Karpas-422 (cell line): ENCODE measurements around the gene MKLN1. TPM values are rescaled to one million over a fixed set of nuclear protein-coding genes. Genes with fewer than 3 reads are reported as not detected.

Experiments used
- DNase-seq: peaks from one replicate; pipeline ENCODE4 v3.0.0-alpha.2; 2015
- H2AFZ ChIP-seq: fragments of 200-600 bp; sonication (generic); 2 replicates; pipeline ENCODE4 v1.6.1; 2014; ENCODE audit warnings: antibody characterized with exemption, low read length, mixed read lengths
- H3K27ac ChIP-seq: fragments of 200-600 bp; sonication (generic); 2 replicates; pipeline ENCODE4 v1.5.1; 2014; ENCODE audit warnings: mild to moderate bottlenecking, low read length, moderate library complexity
- H3K27me3 ChIP-seq: fragments of 200-600 bp; sonication (generic); 2 replicates; pipeline ENCODE4 v1.6.1; 2014; ENCODE audit warnings: low read length, mixed read lengths
- H3K36me3 ChIP-seq: fragments of 200-600 bp; sonication (generic); 2 replicates; pipeline ENCODE4 v1.6.1; 2014; ENCODE audit warnings: low read length, mixed read lengths; ENCODE audit not compliant: insufficient read depth
- H3K4me1 ChIP-seq: fragments of 200-600 bp; sonication (generic); 2 replicates; pipeline ENCODE4 v1.6.1; 2014; ENCODE audit warnings: mild to moderate bottlenecking, low read length, mixed read lengths
- H3K4me2 ChIP-seq: fragments of 200-600 bp; sonication (generic); 2 replicates; pipeline ENCODE4 v1.6.1; 2014; ENCODE audit warnings: low read length, low read depth, mild to moderate bottlenecking; ENCODE audit not compliant: poor library complexity, severe bottlenecking
- H3K4me3 ChIP-seq: fragments of 200-600 bp; sonication (generic); 2 replicates; pipeline ENCODE4 v1.5.1; 2014; ENCODE audit warnings: mild to moderate bottlenecking, antibody characterized with exemption, low read length, mixed read lengths
- H3K79me2 ChIP-seq: fragments of 200-600 bp; sonication (generic); 2 replicates; pipeline ENCODE4 v1.6.1; 2014; ENCODE audit warnings: mild to moderate bottlenecking, low read length, mixed read lengths
- H3K9ac ChIP-seq: fragments of 200-600 bp; sonication (generic); 2 replicates; pipeline ENCODE4 v1.6.0; 2014; ENCODE audit warnings: low read length
- H3K9me2 ChIP-seq: fragments of 200-600 bp; sonication (generic), shearing (Covaris generic); replicated peaks from 2 replicates; pipeline ENCODE4 v1.6.0; 2014; ENCODE audit warnings: mild to moderate bottlenecking, low read length, moderate library complexity; ENCODE audit not compliant: insufficient read depth
- H3K9me3 ChIP-seq: fragments of 300-700, 200-600 bp; sonication (generic); 2 replicates; pipeline ENCODE4 v1.6.1; 2014; ENCODE audit warnings: low read length, mixed read lengths
- H4K20me1 ChIP-seq: fragments of 200-600 bp; sonication (generic); 2 replicates; pipeline ENCODE4 v1.6.1; 2014; ENCODE audit warnings: mild to moderate bottlenecking, antibody characterized with exemption, low read length, low read depth; ENCODE audit not compliant: insufficient read depth
- total RNA-seq: library from RNA; depleted of rRNA; stranded (reverse); fragments of >200 nt; shearing (Covaris generic); gene quantifications from 2 replicates; pipeline ENCODE4 v1.2.3, GENCODE V29; 2014; ENCODE audit warnings: low replicate concordance

MKLN1 gene
- total RNA-seq, 1 experiment from 2014 or later: 70.8 TPM

DNA sequence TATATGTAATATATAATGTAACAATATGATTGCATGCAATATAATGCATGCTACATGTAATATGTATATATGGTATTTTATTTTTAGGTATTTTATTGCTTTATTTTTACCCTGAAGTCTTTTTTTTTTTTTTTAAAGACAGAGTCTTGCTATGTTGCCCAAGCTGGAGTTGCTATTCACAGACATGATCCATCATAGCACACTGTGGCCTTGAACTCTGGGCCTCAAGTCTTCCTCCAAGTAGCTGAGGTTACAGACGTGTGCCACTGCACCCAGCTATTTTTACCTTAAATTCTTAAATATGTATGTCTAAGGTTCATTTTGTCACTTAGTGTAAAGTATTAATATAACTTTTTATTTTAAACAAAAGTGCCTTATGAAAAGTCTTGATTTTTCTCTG lies 47.1 kb downstream of the MKLN1 start:
- Histone ChIP-seq H3K4me1 (peaks cover 24% of the 10 kb centered on the region), H3K4me2 (no peak overlapping the region), H3K27me3 (no peaks in the 10 kb centered on the region), H3K9me3 (no peaks in the 10 kb centered on the region), H3K36me3 (peaks cover 14% of the 10 kb centered on the region; the same call in 1 of the 2 replicates), H3K9ac (no peak overlapping the region), H3K9me2 (no peaks in the 10 kb centered on the region), H3K27ac (no peak overlapping the region), H2AFZ (no peak overlapping the region), H3K4me3 (no peak overlapping the region), H4K20me1 (no peaks in the 10 kb centered on the region), H3K79me2 (peaks cover 90% of the 10 kb centered on the region)
- no peak for DNase-seq

DNA sequence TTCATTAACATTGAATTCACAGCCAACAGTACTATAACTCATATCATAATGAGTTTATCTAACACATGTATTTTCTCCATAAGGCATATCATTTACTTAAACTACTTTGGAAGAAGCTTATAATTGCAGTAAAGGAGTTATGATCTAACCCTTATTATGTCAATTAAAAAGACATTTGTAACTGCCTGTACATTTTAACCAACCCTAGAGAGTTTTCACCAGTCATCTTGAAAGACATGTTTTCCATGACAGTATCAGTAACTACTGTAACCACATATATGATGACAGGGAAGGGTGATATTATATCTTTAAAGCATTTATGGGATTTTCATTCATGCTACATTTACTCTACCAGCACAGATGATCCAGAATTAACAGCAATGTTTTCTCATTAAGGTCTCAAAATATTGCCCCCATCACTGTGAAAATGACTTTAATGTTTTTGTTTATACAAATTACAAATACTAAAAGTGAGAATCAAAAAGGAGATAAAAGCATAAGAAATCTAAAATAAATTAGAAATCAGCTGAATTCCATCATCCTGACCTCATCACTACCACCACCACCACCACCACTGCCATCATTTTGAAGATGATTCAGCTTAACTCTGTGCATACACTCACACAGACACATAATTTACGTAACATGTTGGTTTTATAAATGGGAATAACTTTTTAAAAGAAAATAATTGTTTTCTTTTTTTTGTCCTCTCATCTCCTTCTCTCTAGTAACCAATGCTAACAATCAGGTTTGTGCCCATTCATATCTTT lies 53.6 kb downstream of the MKLN1 start:
- peaks cover 17% of the 10 kb centered on the region; the same call in 1 of the 2 replicates for H3K36me3 ChIP-seq
- no peak overlapping the region for H3K4me2 ChIP-seq
- peaks cover 12% of the 10 kb centered on the region for H3K4me1 ChIP-seq
- H3K79me2 ChIP-seq: peaks cover 91% of the 10 kb centered on the region
- no peak overlapping the region for H3K4me3 ChIP-seq
- no peaks in the 10 kb centered on the region for H4K20me1 ChIP-seq
- H3K9ac ChIP-seq: no peak overlapping the region
- no peak overlapping the region for H2AFZ ChIP-seq
- H3K9me2 ChIP-seq: no peaks in the 10 kb centered on the region
- H3K9me3 ChIP-seq: no peaks in the 10 kb centered on the region
- no peaks in the 10 kb centered on the region for H3K27me3 ChIP-seq
- no peak overlapping the region for H3K27ac ChIP-seq
- DNase-seq: no peak

DNA sequence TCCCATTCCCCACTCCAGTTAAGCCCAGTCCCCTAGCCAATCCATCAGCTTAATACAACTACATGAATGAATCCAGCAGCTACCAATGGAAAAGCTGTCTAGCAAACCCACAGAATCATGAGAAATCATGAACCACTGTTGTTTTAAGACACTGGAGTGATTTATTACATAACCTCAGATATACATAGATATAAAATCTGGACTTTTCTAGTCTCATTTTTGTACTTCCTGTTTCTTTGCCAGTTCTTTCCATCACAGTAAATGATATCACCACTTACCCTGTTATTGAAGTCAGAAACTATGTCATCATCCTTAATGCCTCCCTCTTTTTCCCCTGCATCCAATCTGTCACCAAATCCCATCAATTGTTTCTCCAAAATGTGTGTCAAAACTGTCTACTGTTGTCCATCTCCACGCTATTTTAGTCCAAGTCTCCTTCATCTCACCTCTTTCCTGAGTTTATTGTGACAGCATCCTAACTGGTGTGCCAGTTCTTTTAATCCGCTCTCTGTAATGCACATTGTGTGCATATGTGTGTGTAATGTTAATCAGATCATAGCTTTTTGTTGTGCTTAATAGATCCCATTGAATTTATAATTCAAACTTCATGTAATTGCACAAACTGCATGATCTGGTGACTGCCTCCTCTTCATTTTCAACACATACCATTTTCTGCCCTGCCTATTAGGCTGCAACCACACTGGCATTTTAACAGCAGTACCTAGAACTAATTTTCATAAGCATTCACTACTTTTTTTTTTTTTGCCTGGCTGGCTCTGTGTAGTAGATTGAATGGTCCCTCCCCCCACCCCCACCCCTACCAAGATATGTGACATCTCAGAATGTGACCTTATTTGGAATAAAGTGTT lies 56.0 kb downstream of the MKLN1 start:
- H3K9me3 ChIP-seq: no peaks in the 10 kb centered on the region
- H2AFZ ChIP-seq: no peak overlapping the region
- H3K36me3 ChIP-seq: peaks cover 9% of the 10 kb centered on the region; the same call in 1 of the 2 replicates
- peak; percentile 53 for DNase-seq
- no peak overlapping the region; the same call in 1 of the 2 replicates for H3K27ac ChIP-seq
- H3K4me1 ChIP-seq: peaks cover 12% of the 10 kb centered on the region
- H3K9me2 ChIP-seq: no peaks in the 10 kb centered on the region
- no peaks in the 10 kb centered on the region for H4K20me1 ChIP-seq
- no peak overlapping the region for H3K4me3 ChIP-seq
- H3K4me2 ChIP-seq: no peak overlapping the region
- no peak overlapping the region for H3K9ac ChIP-seq
- H3K79me2 ChIP-seq: peaks cover 95% of the 10 kb centered on the region
- H3K27me3 ChIP-seq: no peaks in the 10 kb centered on the region

DNA sequence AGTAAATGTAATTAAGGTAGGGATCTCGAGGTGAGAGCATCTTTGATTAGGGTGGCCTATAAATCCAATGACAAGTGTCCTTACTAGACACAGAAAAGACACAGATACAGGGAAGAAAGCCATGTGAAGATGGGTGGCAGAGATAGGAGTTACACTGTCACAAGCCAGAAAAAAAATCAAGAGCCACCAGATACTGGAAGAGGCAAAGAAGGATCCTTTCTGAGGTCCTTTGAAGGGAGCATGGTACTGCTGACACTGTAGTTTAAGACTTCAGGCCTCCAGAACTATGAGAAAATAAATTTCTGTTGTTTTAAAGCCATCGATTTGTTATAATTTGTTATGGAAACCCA lies 56.6 kb downstream of the MKLN1 start:
- no peaks in the 10 kb centered on the region for H3K27me3 ChIP-seq
- H4K20me1 ChIP-seq: no peaks in the 10 kb centered on the region

DNA sequence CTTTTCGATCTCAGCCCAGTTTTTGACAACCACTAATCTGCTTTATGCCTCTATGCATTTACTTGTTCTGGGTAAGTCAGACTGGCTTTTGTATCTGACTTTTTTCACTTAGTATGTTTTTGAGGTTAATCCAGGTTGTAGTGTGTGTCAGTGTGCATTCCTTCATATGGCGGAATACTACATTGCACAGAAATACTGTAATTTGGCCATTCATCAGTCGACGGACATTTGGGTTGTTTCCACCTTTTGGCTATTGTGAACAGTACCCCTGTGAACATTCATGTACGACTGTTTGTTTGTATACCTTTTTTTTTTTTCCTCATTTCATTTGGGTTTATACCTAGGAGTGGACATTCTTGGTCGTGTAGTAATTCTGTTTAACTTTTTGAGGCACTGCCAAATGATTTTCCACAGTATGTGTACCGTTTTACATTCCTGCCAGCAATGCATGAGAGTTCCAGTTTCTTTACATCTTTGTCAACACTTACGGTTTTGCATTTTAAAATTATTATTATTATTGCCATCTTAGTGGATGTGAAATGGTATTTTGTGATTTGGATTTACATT lies 57.4 kb downstream of the MKLN1 start:
- Histone ChIP-seq H3K36me3 (peaks cover 9% of the 10 kb centered on the region; the same call in 1 of the 2 replicates), H4K20me1 (no peaks in the 10 kb centered on the region), H3K4me2 (no peak overlapping the region), H3K4me3 (no peak overlapping the region), H3K9me3 (no peaks in the 10 kb centered on the region), H3K4me1 (peaks cover 12% of the 10 kb centered on the region), H2AFZ (no peak overlapping the region), H3K27me3 (no peaks in the 10 kb centered on the region), H3K9me2 (no peaks in the 10 kb centered on the region), H3K79me2 (peaks cover 87% of the 10 kb centered on the region), H3K9ac (no peak overlapping the region), H3K27ac (no peak overlapping the region)
- DNase-seq: no peak

More for the DNA sequence above, 56.6 kb downstream of the MKLN1 start:
- Histone ChIP-seq H3K36me3 (peaks cover 9% of the 10 kb centered on the region; the same call in 1 of the 2 replicates), H3K27ac (no peak overlapping the region; the same call in 1 of the 2 replicates), H3K9me2 (no peaks in the 10 kb centered on the region), H3K4me3 (no peak overlapping the region), H3K79me2 (peaks cover 94% of the 10 kb centered on the region), H3K4me2 (no peak overlapping the region), H3K9me3 (no peaks in the 10 kb centered on the region), H3K9ac (no peak overlapping the region), H2AFZ (no peak overlapping the region), H3K4me1 (peaks cover 12% of the 10 kb centered on the region)
- DNase-seq: no peak

DNA sequence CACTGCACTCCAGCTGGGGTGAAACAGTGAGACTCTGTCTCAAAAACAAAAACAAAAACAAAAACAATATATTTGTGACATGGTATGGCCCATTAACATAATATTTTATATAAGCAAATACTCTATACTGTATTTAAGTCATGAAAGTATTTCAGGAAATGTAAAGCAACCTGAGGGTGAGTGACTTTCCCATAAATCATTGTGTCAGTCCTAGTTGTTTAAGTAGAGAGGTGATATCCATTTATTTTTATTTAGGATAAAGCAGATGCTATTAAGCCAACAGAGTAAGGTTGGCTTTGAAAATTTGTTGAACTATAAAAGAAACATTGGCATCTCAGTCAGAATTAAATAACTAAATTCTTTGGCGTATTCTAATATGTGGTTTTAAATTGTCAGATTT lies 60.5 kb downstream of the MKLN1 start:
- Histone ChIP-seq H3K9me3 (no peaks in the 10 kb centered on the region), H3K9me2 (no peaks in the 10 kb centered on the region), H4K20me1 (no peaks in the 10 kb centered on the region), H3K79me2 (peaks cover 84% of the 10 kb centered on the region), H2AFZ (no peak overlapping the region), H3K4me2 (no peak overlapping the region), H3K36me3 (no peaks in the 10 kb centered on the region), H3K27ac (no peak overlapping the region), H3K4me3 (no peak overlapping the region), H3K27me3 (no peaks in the 10 kb centered on the region), H3K9ac (no peak overlapping the region), H3K4me1 (peaks cover 9% of the 10 kb centered on the region)
- no peak for DNase-seq

DNA sequence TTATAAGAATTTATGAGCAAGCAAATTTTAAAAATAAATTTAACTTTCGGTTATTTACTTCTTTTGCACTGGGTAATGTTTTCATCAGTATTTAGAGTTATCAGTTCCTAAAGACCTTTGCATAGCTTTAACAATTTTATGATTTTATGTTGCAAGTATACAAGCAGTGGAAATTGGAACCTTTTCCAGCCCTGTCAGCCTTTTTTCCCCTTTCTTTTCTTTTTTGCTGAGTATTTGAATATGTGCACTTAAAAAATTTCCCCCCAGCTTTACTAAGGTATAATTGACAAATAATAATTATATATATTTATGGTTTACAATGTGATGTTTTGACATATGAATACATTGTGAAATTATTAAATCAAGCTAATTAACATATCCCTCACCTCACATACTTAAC lies 62.6 kb downstream of the MKLN1 start:
- no peaks in the 10 kb centered on the region for H3K9me3 ChIP-seq
- no peaks in the 10 kb centered on the region for H3K27me3 ChIP-seq
- H3K79me2 ChIP-seq: peaks cover 83% of the 10 kb centered on the region

DNA sequence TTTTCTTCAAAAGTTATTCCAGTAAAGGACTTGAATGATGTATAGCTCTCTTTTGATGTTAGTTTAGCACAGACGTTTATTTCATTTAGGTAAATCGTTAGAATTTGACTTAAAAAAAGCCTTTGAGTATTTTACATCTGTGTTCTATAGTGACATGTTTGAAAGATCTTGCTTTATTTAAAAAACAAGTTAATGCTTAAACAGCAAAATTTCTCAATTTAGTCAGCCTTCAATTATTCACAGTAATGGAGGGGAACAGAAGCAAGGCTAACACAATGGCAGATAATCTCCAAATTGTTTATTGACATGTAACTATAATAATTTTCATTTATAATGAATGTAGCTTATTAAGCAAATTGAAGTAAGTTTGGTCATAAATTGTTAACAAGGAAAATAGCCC lies 63.5 kb downstream of the MKLN1 start:
- no peak overlapping the region for H3K27ac ChIP-seq

More for the DNA sequence above, 62.6 kb downstream of the MKLN1 start:
- Histone ChIP-seq H2AFZ (no peak overlapping the region), H3K9me2 (no peaks in the 10 kb centered on the region), H4K20me1 (no peaks in the 10 kb centered on the region), H3K4me2 (no peak overlapping the region), H3K4me1 (no peaks in the 10 kb centered on the region), H3K36me3 (no peaks in the 10 kb centered on the region), H3K4me3 (no peak overlapping the region), H3K27ac (no peak overlapping the region), H3K9ac (no peak overlapping the region)
- DNase-seq: no peak

More for the DNA sequence above, 63.5 kb downstream of the MKLN1 start:
- H3K4me2 ChIP-seq: no peak overlapping the region
- no peaks in the 10 kb centered on the region for H3K4me1 ChIP-seq
- no peak for DNase-seq
- peaks cover 76% of the 10 kb centered on the region for H3K79me2 ChIP-seq
- H3K9ac ChIP-seq: no peak overlapping the region
- no peaks in the 10 kb centered on the region for H4K20me1 ChIP-seq
- no peaks in the 10 kb centered on the region for H3K27me3 ChIP-seq
- no peaks in the 10 kb centered on the region for H3K36me3 ChIP-seq
- H2AFZ ChIP-seq: no peak overlapping the region
- H3K4me3 ChIP-seq: no peak overlapping the region
- no peaks in the 10 kb centered on the region for H3K9me2 ChIP-seq
- H3K9me3 ChIP-seq: no peaks in the 10 kb centered on the region
